GM21786 (cell line): Measurements from ENCODE around the gene RNF38.
"Not testable (repeated sequence)": the region's sequence is repeated elsewhere in the genome, so short reads cannot be mapped to it uniquely, and the experiment has no call there.

Experiments used
- ATAC-seq: cut with Tn5 transposase; IDR thresholded peaks from one replicate; pipeline ENCODE4 v1.9.1; 2021; ENCODE audit not compliant: unreplicated experiment

RNF38 gene

DNA sequence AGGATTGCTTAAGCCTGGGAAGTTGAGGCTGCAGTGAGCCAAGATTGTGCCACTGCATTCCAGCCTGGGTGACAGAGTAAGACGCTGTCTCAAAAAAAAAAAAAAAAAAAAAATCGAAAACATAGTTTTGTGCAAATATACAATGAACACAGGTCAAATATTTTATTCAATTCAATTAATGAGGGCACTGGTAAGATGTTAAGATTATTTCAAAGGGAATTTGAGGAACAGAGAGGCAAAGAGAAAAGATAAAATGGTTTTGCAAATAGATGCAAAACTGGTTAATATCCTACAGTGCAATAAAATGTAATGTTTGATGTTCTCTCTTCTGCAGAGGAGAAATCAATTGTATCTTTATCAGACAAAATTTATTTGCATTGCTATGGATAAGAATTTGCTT, 102.3 kb downstream of the RNF38 start:
- ATAC-seq: no peak

DNA sequence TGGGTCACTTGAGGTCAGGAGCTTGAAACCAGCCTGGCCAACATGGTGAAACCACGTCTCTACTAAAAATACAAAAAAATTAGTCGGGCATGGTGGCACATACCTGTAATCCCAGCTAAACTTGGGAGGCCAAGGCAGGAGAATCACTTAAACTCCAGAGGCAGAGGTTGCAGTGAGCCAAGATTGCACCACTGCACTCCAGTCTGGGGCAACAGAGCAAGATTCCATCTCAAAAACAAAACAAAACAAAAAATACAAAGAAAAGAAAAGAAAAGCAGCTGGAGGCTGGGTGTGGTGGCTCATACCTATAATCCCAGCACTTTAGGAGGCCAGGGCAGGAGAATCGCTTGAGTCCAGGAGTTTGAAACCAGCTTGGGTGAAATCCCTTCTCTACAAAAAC, 105.1 kb downstream of the RNF38 start:
- not testable (repeated sequence) for ATAC-seq

DNA sequence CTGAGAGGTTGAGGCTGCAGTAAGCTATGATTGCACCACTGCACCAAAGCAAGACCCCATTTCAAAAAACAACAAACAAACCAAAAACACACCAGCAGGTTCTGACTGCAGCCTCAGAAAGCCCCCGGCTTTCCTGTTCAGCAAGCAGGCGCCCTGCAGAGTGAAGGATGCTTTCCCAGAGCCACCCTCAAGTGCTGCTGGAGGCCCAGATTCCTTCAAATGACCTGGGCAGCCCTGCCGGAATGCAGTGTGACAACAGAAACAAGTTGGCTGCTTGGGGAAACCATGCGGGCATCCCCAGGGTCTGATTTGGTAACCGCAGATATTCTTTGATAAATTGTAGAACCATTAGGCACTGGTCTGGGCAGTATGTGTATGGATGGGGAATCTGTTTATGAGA, 106.2 kb downstream of the RNF38 start:
- no peak for ATAC-seq

DNA sequence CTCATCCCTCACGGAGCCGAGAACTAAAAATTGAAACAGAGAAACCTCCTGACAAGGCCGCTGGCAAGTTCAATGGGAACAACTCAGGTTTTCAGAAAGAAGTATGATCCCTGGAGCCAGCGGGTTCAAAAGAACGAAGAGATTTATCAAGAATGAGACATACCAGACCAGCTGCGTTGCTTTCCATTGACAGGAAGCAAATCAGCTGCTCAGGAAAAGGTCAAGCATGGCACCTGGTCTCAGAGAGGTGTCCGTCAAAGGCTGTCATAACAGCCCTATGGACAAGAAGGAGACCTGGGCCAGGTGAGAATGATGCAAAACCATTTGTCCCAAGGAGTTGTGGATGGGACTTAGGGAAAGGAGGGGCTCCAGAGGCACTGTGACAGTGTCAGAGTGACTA, 106.9 kb downstream of the RNF38 start:
- ATAC-seq: no peak

DNA sequence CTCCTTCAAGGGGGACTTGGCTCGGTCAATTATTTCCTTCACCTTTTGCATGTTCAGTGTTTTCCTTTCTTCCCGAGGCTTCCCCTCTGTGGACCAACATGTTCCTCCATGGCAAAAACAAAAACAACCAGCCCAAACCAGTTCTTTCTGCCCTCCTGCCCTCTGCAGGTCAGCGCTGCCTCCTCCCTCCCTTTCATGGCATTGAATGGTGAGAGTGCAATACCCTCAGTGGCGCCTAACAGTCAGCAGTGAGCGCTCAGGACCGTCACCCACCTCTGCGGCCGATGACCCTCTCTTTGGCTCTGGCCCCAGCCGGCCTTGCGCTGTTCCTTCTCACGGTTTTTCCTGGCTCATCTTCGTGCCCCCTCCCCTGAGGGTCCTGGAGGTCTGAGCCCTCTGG, 107.4 kb downstream of the RNF38 start:
- no peak for ATAC-seq

DNA sequence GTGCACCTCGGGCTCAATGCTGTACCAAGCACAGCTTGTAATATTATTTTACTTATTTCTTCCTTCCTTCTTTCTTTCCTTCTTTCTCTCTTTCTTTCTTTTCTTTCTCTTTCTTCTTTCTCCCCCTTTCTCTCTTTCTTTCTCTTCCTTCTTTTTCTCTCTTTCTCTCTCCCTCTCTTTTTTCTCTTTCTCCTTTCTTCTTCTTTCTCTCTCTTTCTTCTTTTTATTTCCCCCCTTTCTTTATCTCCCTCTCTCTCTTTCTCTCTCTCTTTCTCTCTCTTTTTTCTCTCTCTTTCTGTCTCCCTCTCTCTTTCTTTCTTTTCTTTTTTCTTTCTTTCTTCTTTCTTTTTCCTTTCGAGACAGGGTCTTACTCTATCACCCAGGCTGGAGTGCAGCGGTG, 109.1 kb downstream of the RNF38 start:
- ATAC-seq: no peak

DNA sequence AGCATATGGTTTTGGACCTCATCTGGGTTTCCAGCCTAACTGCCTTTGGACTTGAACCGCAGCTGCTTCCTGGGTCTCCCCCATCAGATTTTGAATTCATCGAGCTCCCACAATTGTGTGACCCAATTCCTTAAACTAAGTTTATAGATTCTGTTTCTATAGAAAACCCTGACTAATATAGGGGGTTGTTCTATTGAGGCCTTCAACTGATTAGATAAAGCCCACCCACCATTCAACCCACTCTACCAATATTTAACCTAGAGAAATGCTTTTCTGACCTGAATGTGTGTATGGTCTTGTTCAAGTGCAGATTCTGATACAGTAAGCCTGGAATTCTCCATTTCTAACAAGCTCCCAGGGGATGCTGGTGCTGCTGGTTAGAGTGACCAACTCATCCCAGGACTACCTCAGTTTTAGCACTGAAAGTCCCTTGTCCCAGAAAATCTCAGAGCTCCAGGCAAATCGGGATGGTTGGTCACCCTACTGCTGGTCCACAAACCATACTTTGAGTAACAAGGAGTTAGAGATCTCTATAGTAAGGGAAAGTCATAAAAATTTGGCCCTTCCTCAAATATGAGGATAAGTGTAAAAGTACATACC, 110.1 kb downstream of the RNF38 start:
- ATAC-seq: no peak

DNA sequence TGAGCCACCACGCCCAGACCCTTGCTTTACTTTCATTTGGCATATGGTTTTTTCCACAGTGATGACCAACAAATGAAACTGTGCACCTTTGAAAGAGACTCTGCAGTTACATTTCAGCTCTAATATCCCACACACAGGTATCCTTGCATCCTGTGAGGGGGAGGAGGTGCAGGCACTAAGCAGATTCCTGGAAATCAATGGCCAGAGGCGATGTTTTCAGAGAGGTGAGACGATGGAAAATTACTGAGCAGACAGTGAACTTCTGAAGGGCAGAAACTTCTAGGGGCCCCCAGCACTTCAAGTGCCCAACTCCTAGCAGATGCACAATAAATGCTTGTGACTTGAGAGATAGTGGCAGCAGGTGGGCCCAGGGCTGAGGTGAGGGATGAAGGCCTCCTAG, 112.0 kb downstream of the RNF38 start:
- no peak for ATAC-seq
